Liver (tissue), 9 donors: ENCODE measurements around the gene UGT1A5. TPM values are rescaled to one million over a fixed set of nuclear protein-coding genes. Genes with fewer than 3 reads are reported as not detected.

Experiments used
- DNase-seq: peaks from one replicate; pipeline ENCODE4 v3.0.0-alpha.2; 2017; ENCODE audit warnings: low spot score
- H3K27ac ChIP-seq, 2 donors: one replicate each; pipeline ENCODE4 v1.7.0; 2013; ENCODE audit warnings: inconsistent platforms in 2 of 2, low read length in 2 of 2, control low read depth in 1 of 2, low read depth in 1 of 2, mild to moderate bottlenecking in 1 of 2
- H3K27me3 ChIP-seq, 4 donors: one replicate each; pipeline versions ENCODE4 v1.6.1 to v1.7.0; 2013; ENCODE audit warnings: low read length in 3 of 4, inconsistent platforms in 1 of 4, mild to moderate bottlenecking in 1 of 4, moderate library complexity in 1 of 4; ENCODE audit not compliant: control insufficient read depth in 4 of 4, insufficient read depth in 4 of 4
- H3K36me3 ChIP-seq, 4 donors: one replicate each; pipeline versions ENCODE4 v1.6.1 to v1.7.0; 2013; ENCODE audit warnings: low read length in 3 of 4, mild to moderate bottlenecking in 3 of 4, low read depth in 1 of 4, moderate library complexity in 1 of 4; ENCODE audit not compliant: control insufficient read depth in 4 of 4, insufficient read depth in 3 of 4
- H3K4me1 ChIP-seq, 4 donors: one replicate each; pipeline versions ENCODE4 v1.6.1 to v1.7.0; 2013; ENCODE audit warnings: low read length in 3 of 4, mild to moderate bottlenecking in 3 of 4, moderate library complexity in 1 of 4; ENCODE audit not compliant: control insufficient read depth in 4 of 4, insufficient read depth in 4 of 4
- H3K4me3 ChIP-seq, 3 donors: one replicate each; pipeline versions ENCODE4 v1.6.1 to v1.7.0; 2013; ENCODE audit warnings: low read length in 3 of 3, control low read depth in 1 of 3, low read depth in 1 of 3, mild to moderate bottlenecking in 1 of 3
- H3K9ac ChIP-seq, 2 donors: one replicate each; pipeline ENCODE4 v1.7.0; 2013; ENCODE audit warnings: low read length in 2 of 2, mild to moderate bottlenecking in 2 of 2, moderate library complexity in 2 of 2, control low read depth in 1 of 2, low read depth in 1 of 2
- H3K9me3 ChIP-seq, 4 donors: one replicate each; pipeline versions ENCODE4 v1.6.1 to v1.7.0; 2013; ENCODE audit warnings: low read length in 3 of 4; ENCODE audit not compliant: control insufficient read depth in 4 of 4
- ATF3 ChIP-seq: IDR thresholded peaks from 2 replicates; pipeline ENCODE4 v1.6.1; 2016; ENCODE audit warnings: antibody characterized with exemption
- CTCF ChIP-seq: fragments of 150-350 bp; IDR thresholded peaks from 2 replicates; pipeline ENCODE4 v1.5.1; 2017; ENCODE audit warnings: improper control_type of control experiment, low read depth, low read length; ENCODE audit not compliant: missing input control
- EGR1 ChIP-seq, 2 donors: IDR thresholded peaks; 2 replicates each; pipeline ENCODE4 v1.6.1; 2016 to 2018; ENCODE audit warnings: antibody characterized with exemption in 2 of 2, low read depth in 2 of 2
- FOXA1 ChIP-seq: IDR thresholded peaks from 2 replicates; pipeline ENCODE4 v1.6.1; 2016; ENCODE audit warnings: antibody characterized with exemption
- FOXA2 ChIP-seq: IDR thresholded peaks from 2 replicates; pipeline ENCODE4 v1.6.1; 2016; ENCODE audit warnings: antibody characterized with exemption
- GABPA ChIP-seq, 2 donors: IDR thresholded peaks in 1 of 2; conservative IDR thresholded peaks in 1 of 2; 2 replicates each; pipeline ENCODE4 v1.6.1; 2016; ENCODE audit warnings: antibody characterized with exemption in 2 of 2, mild to moderate bottlenecking in 1 of 2, moderate library complexity in 1 of 2
- HNF4A ChIP-seq, 2 donors: conservative IDR thresholded peaks; 2 replicates each; pipeline ENCODE4 v1.6.1; 2016; ENCODE audit warnings: antibody characterized with exemption in 2 of 2, mild to moderate bottlenecking in 2 of 2
- HNF4G ChIP-seq: IDR thresholded peaks from 2 replicates; pipeline ENCODE4 v1.6.1; 2016; ENCODE audit warnings: antibody characterized with exemption
- JUND ChIP-seq, 2 donors: IDR thresholded peaks; 2 replicates each; pipeline ENCODE4 v1.6.1; 2016; ENCODE audit warnings: antibody characterized with exemption in 2 of 2
- MAX ChIP-seq: IDR thresholded peaks from 2 replicates; pipeline ENCODE4 v1.6.1; 2016; ENCODE audit warnings: antibody characterized with exemption
- NR2F2 ChIP-seq: IDR thresholded peaks from 2 replicates; pipeline ENCODE4 v1.6.1; 2016; ENCODE audit warnings: antibody characterized with exemption
- RAD21 ChIP-seq, 2 donors: IDR thresholded peaks; 2 replicates each; pipeline ENCODE4 v1.6.1; 2016; ENCODE audit warnings: antibody characterized with exemption in 2 of 2, mild to moderate bottlenecking in 2 of 2
- REST ChIP-seq: IDR thresholded peaks from 2 replicates; pipeline ENCODE4 v1.6.1; 2016; ENCODE audit warnings: antibody characterized with exemption, mild to moderate bottlenecking
- RXRA ChIP-seq, 2 donors: IDR thresholded peaks; 2 replicates each; pipeline ENCODE4 v1.6.1; 2017 to 2018; ENCODE audit warnings: antibody characterized with exemption in 2 of 2, mild to moderate bottlenecking in 1 of 2
- SP1 ChIP-seq: IDR thresholded peaks from 2 replicates; pipeline ENCODE4 v1.6.1; 2018; ENCODE audit warnings: antibody characterized with exemption, mild to moderate bottlenecking
- TAF1 ChIP-seq: conservative IDR thresholded peaks from 2 replicates; pipeline ENCODE4 v1.6.1; 2016; ENCODE audit warnings: antibody characterized with exemption, mild to moderate bottlenecking
- YY1 ChIP-seq: IDR thresholded peaks from 2 replicates; pipeline ENCODE4 v1.6.1; 2016; ENCODE audit warnings: antibody characterized with exemption, mild to moderate bottlenecking
- ZBTB33 ChIP-seq: IDR thresholded peaks from 2 replicates; pipeline ENCODE4 v1.6.1; 2016; ENCODE audit warnings: antibody characterized with exemption
- WGBS: extraction: QIAGEN DNeasy Blood & Tissue Kit; methylation state at CpG from one replicate; pipeline ENCODE4 v1.1.7; 2013; 5-methylcytosine and 5-hydroxymethylcytosine counted together
- polyA plus RNA-seq, 2 donors: library from polyadenylated mRNA; stranded (reverse) in 1 of 2; unstranded in 1 of 2; fragments of 200-250 nt in 1 of 2; fragments of >200 nt in 1 of 2; fragmentation: Nextera tagmentation in 1 of 2; extraction: Ambion mirVana in 1 of 2; gene quantifications; one replicate each; pipeline versions ENCODE4 v1.2.1 to v1.2.3, GENCODE V29; 2013 to 2015
- total RNA-seq, 2 donors: library from RNA; depleted of rRNA; stranded (reverse); fragments of >200 nt; gene quantifications; one replicate each; pipeline ENCODE4 v1.2.3, GENCODE V29; 2014
- donor health status: healthy.
- donor health status: healthy.
- donor health status: healthy.
- donor health status: healthy.
- donor health status: healthy.

UGT1A5 gene
- total and polyA plus RNA-seq, 4 donors = 0.14 to 1.8 (median 1.6) TPM; not detected in 1

GRCh38 chr2:233691443-233692433 is 21.0 kb upstream of the UGT1A5 start:
- H3K4me3 ChIP-seq = no peak overlapping the region
- DNase-seq = no peak
- 82% methylated on average over 11 of the region's 11 CpGs for WGBS

More at GRCh38 chr2:233691443-233692433, 21.0 kb upstream of the UGT1A5 start:
- no peaks in the 10 kb centered on the region for H3K36me3 ChIP-seq
- no peaks in the 10 kb centered on the region for H3K9me3 ChIP-seq
- TF ChIP-seq GABPA (IDR thresholded peaks at IDR 0.05 in 1 of 2, conservative IDR thresholded peaks at IDR 0.05 in 1 of 2) (no peak), ATF3 (no peak), RAD21 (IDR thresholded peaks at IDR 0.05) (no peak), TAF1 (no peak), ZBTB33 (no peak), REST (no peak), NR2F2 (no peak), FOXA1 (no peak), MAX (no peak), SP1 (no peak), RXRA (IDR thresholded peaks at IDR 0.05) (no peak), YY1 (no peak), HNF4G (no peak), CTCF (no peak), JUND (IDR thresholded peaks at IDR 0.05) (no peak), HNF4A (conservative IDR thresholded peaks at IDR 0.05) (no peak), EGR1 (IDR thresholded peaks at IDR 0.05; ENCODE audit: low read depth in 2 of 2) (no peak), FOXA2 (no peak)
- peak overlapping the region in 1 of 2 donors; percentile 57 for H3K9ac ChIP-seq
- peak overlapping the region; percentile 53 to 76 for H3K27ac ChIP-seq
- H3K27me3 ChIP-seq = no peaks in the 10 kb centered on the region
- peaks cover 0 to 40% (median 29%) of the 10 kb centered on the region in 4 donors for H3K4me1 ChIP-seq
